ENCODE measurements around the gene SZRD1.

DNA sequence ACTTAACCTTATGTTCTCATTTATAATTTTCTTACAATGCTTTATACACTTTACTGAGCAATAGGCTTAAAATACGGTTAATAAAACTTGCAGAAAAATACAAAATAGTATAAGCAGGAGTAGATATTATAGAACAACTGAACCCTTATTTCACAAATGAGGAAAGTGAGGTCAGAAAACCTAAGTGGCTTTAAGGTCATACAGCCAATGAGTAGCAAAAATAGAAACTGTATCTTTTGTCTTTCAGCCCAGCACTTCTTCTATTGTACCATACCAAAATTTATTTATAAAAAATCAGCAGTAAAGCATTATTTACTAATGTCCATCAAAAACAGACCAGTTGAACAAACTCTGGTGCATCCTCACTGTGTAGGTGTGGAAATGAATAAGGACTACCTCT lies 26.4 kb upstream of the SZRD1 start:
- TF ChIP-seq RARB (CRISPR knock-in tag; IDR thresholded peaks at IDR 0.05) (no peak), TOX (CRISPR knock-in tag; IDR thresholded peaks at IDR 0.05; ENCODE audit: borderline replicate concordance) (no peak), CSDC2 (CRISPR knock-in tag; IDR thresholded peaks at IDR 0.05) (no peak), ISL1 (CRISPR knock-in tag; IDR thresholded peaks at IDR 0.05) (no peak)

Data from SK-N-SH treated with all-trans-retinoic acid at 6 μM for 48 hours (cell line).